Dedifferentiated amniotic fluid mesenchymal stem cell (primary cell): Measurements from ENCODE around the gene KRTAP1-1.
"Not testable (repeated sequence)": the region's sequence is repeated elsewhere in the genome, so short reads cannot be mapped to it uniquely, and the experiment has no call there.

Source experiments
- DNase-seq: peaks from one replicate; pipeline ENCODE4 v3.0.0-alpha.2; 2016; ENCODE audit errors: extremely low spot score

The KRTAP1-1 gene

GRCh38 chr17:41012326-41013120, 28.7 kb downstream of the KRTAP1-1 start:
- DNase-seq, result no peak

GRCh38 chr17:41010441-41010840, 30.8 kb downstream of the KRTAP1-1 start:
- no peak for DNase-seq

GRCh38 chr17:41009936-41010335, 31.3 kb downstream of the KRTAP1-1 start:
- DNase-seq, result no peak

GRCh38 chr17:41009301-41009760, 31.9 kb downstream of the KRTAP1-1 start:
- DNase-seq, result no peak

DNA sequence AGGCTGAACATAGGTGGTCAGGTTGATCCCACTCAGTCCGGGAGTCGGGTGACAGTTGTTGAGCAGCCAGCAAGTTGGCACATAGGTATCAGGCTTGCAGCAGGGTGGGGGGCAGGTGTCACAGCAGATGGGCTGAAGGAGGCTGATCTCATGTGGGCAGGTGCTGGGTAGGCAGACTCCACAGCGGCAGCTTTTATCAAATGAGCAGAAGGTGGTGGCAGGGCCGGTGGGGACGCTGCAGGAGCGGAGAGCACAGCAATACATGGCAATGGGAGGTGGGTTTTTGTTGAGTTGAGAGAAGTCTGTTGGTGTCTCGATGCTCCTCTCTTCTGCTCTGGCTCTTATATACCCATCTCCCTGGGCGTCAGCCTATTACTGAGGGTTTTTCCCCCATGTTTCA, 32.4 kb downstream of the KRTAP1-1 start, which contains the start of gene KRTAP3-1:
TSS of gene KRTAP3-1 (minus strand) at position 318 of the 400 bp plus-strand sequence. CDS start at position 264, 54 bp downstream.
- no peak for DNase-seq

- DNase-seq, result no peak
Measured at GRCh38 chr17:41004397-41004796, 36.9 kb downstream of the KRTAP1-1 start.

GRCh38 chr17:41003926-41004325, 37.3 kb downstream of the KRTAP1-1 start:
- no peak for DNase-seq

- DNase-seq, result no peak
Measured at GRCh38 chr17:41002814-41003213, 38.4 kb downstream of the KRTAP1-1 start.

DNA sequence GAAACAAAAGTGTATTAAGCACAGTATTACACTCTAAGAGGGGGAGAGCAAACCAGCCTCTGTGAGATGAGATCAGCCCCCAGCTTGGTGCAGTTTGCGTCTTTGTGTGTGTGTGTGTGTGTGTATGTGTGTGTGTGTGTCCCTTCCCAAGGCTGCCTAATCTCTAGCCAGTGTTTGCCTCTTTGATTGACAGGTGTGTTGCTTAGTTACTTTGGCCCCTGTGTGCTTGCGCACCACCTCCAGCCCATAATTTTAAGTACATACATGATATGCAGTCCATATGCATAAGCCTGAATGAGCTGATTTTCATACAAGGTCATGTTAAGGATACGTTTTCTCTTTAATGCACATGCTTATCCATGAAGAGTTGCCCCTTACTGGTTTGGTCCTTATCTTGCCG, 39.5 kb downstream of the KRTAP1-1 start:
- no peak for DNase-seq

GRCh38 chr17:40999563-40999962, 41.7 kb downstream of the KRTAP1-1 start, which contains the start of gene KRTAP3-2:
Gene KRTAP3-2 (minus strand): TSS chr17:40999906. CDS start chr17:40999853, 53 bp downstream.
- not testable (repeated sequence) for DNase-seq

DNA sequence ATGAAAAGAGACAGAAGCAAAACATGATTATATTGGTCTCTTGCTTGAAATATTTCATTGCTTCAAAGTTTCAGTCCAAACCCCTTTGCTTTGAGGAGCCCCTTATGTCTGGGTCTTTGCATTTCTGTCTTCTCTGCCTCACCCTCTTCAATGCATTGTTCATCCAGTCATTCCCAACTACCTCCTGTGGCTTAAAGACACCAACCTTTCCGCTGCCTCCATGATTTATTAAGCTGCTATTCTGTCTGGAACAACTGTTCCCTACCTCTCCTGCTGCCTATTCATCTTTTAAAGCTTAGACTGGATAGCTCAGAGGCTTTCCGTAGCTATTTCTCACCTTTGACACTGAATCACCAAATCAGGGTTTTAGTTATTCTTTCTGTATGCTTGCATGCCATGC, 43.9 kb downstream of the KRTAP1-1 start:
- no peak for DNase-seq

- no peak for DNase-seq
Measured at GRCh38 chr17:40996829-40997228, 44.4 kb downstream of the KRTAP1-1 start.

GRCh38 chr17:40995116-40995515, 46.1 kb downstream of the KRTAP1-1 start:
- DNase-seq, result no peak

- DNase-seq, result no peak
Measured at GRCh38 chr17:40993839-40994238, 47.4 kb downstream of the KRTAP1-1 start, which contains the start of gene KRTAP3-3. Gene KRTAP3-3 (minus strand): TSS chr17:40994164. CDS start chr17:40994097, 67 bp downstream.

DNA sequence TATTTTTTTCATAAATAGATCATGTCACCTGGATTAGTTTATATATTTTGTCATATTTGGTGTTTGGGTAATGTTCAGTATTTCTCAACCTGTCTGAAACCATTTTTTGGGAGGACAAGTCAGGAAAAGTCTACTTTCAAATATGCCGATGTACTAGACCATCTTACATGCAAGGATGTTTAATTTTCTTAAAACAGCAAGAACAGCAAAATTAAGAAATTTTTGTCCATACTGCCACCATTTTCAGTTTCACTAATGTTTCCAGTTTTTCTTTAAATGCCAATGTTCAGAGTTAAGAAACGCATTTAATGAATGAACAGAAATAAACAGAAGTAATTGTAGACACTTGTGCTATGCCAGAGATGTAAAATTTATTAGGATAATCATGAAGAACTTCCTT, 48.2 kb downstream of the KRTAP1-1 start:
- DNase-seq, result no peak

DNA sequence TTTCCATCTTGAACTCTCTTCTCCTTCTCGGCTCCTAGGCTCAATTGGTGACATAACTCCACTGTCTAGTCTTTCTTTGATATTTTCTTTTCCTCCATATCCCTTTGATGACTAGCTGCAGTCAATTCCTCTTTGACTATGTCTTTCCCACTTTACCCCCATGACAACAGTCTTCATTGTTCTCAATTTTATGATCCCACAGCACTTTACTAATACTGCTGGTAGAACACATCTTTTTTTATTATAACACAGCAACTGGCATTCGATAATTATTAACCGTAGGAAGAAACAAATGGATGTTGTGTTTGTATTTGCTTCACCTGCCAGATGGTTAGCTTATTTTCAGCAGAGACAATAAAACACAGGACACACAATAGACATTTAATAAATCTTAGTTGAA, 48.6 kb downstream of the KRTAP1-1 start:
- no peak for DNase-seq
